Smooth muscle cell (in vitro differentiated cells): ENCODE measurements around the gene DELE1. TPM values are rescaled to one million over a fixed set of nuclear protein-coding genes. Genes with fewer than 3 reads are reported as not detected.

Experiments
- DNase-seq: peaks from one replicate; lab custom pipeline; 2025; ENCODE audit not compliant: unreplicated experiment; lab: John Stamatoyannopoulos, UW
- H2AFZ ChIP-seq: fragments of 200-600 bp; sonication (generic); 2 replicates; pipeline ENCODE4 v1.6.0; 2016; ENCODE audit warnings: antibody characterized with exemption, low read depth, mild to moderate bottlenecking
- H3F3A ChIP-seq: fragments of 200-600 bp; sonication (generic); 2 replicates; pipeline ENCODE4 v1.6.0; 2017; ENCODE audit warnings: antibody characterized with exemption, low read depth
- H3K27ac ChIP-seq: fragments of 200-600 bp; sonication (generic); 2 replicates; pipeline ENCODE4 v1.5.1; 2016; ENCODE audit warnings: low read depth, mild to moderate bottlenecking
- H3K27me3 ChIP-seq: fragments of 200-600 bp; sonication (generic); 2 replicates; pipeline ENCODE4 v1.6.1; 2016; ENCODE audit warnings: low read depth, mild to moderate bottlenecking
- H3K36me3 ChIP-seq: fragments of 200-600 bp; sonication (generic); 2 replicates; pipeline ENCODE4 v1.5.1; 2016; ENCODE audit warnings: low read depth
- H3K4me1 ChIP-seq: fragments of 200-600 bp; sonication (generic); 2 replicates; pipeline ENCODE4 v1.5.1; 2016; ENCODE audit warnings: low read depth
- H3K4me2 ChIP-seq: fragments of 200-600 bp; sonication (generic); 2 replicates; pipeline ENCODE4 v1.6.0; 2016; ENCODE audit warnings: mild to moderate bottlenecking
- H3K4me3 ChIP-seq: fragments of 200-600 bp; sonication (generic); 2 replicates; pipeline ENCODE4 v1.5.1; 2016; ENCODE audit warnings: mild to moderate bottlenecking
- H3K79me2 ChIP-seq: fragments of 200-600 bp; sonication (generic); 2 replicates; pipeline ENCODE4 v1.6.0; 2016; ENCODE audit warnings: low read depth, mild to moderate bottlenecking
- H3K9ac ChIP-seq: fragments of 200-600 bp; sonication (generic); 2 replicates; pipeline ENCODE4 v1.6.0; 2016; ENCODE audit warnings: low read depth
- H3K9me3 ChIP-seq: fragments of 200-600 bp; sonication (generic); replicated peaks from 2 replicates; pipeline ENCODE4 v1.5.1; 2016; ENCODE audit warnings: low read depth
- H4K20me1 ChIP-seq: fragments of 200-600 bp; sonication (generic); 2 replicates; pipeline ENCODE4 v1.6.0; 2016; ENCODE audit warnings: low read depth
- WGBS: methylation state at CpG from one replicate; pipeline ENCODE4 v1.1.7; 2016; ENCODE audit warnings: low lambda C conversion rate; 5-methylcytosine and 5-hydroxymethylcytosine counted together
- polyA plus RNA-seq: library from polyadenylated mRNA; unstranded; fragments of >200 nt; fragmentation: Nextera tagmentation; extraction: Ambion mirVana; gene quantifications from 2 replicates; pipeline ENCODE4 v1.2.1, GENCODE V29; 2016
- total RNA-seq: library from RNA; depleted of rRNA; stranded (reverse); fragments of >200 nt; gene quantifications from 2 replicates; pipeline ENCODE4 v1.2.3, GENCODE V29; 2014
- TF ChIP-seq, protein P1 (sequence below): fragments of 200-600 bp; sonication (generic); IDR thresholded peaks from 2 replicates; pipeline ENCODE4 v1.5.1; 2017; ENCODE audit warnings: borderline replicate concordance, mild to moderate bottlenecking, antibody characterized with exemption; ENCODE audit not compliant: insufficient read depth, poor library complexity, severe bottlenecking

DELE1 gene
- total and polyA plus RNA-seq, 2 experiments from 2014 or later = 20.7 to 32.0 TPM

DNA sequence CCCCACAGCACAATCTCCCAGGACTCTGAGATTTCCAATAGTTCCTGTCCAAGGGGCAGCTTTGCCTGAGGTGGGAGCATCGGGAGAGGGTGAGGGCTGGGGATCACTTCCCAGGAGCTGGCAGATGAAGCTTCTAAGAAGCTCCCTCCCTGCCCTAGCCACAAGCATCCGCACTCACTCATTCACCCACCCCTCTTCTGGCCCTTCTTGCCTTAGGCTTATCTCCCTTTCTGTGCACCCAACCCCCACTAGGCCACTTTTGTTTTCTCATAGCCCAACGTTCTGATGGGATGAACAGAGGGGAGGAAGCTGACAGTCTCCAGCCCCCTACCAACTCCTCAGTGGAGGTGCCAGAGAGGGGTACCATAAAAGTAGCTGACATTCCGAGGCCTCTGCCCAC, 41.8 kb upstream of the DELE1 start:
- Histone ChIP-seq H3K27ac (no peak overlapping the region), H3F3A (no peaks in the 10 kb centered on the region), H3K36me3 (no peaks in the 10 kb centered on the region), H4K20me1 (no peaks in the 10 kb centered on the region), H3K4me2 (no peak overlapping the region), H2AFZ (no peak overlapping the region), H3K4me1 (peaks cover 42% of the 10 kb centered on the region), H3K4me3 (no peak overlapping the region), H3K27me3 (peaks cover 54% of the 10 kb centered on the region), H3K9ac (no peak overlapping the region), H3K9me3 (no peaks in the 10 kb centered on the region), H3K79me2 (no peaks in the 10 kb centered on the region)
- DNase-seq = no peak
- TF ChIP-seq, protein P1, sequence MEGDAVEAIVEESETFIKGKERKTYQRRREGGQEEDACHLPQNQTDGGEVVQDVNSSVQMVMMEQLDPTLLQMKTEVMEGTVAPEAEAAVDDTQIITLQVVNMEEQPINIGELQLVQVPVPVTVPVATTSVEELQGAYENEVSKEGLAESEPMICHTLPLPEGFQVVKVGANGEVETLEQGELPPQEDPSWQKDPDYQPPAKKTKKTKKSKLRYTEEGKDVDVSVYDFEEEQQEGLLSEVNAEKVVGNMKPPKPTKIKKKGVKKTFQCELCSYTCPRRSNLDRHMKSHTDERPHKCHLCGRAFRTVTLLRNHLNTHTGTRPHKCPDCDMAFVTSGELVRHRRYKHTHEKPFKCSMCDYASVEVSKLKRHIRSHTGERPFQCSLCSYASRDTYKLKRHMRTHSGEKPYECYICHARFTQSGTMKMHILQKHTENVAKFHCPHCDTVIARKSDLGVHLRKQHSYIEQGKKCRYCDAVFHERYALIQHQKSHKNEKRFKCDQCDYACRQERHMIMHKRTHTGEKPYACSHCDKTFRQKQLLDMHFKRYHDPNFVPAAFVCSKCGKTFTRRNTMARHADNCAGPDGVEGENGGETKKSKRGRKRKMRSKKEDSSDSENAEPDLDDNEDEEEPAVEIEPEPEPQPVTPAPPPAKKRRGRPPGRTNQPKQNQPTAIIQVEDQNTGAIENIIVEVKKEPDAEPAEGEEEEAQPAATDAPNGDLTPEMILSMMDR = no peak
- 19% methylated on average over 4 of the region's 4 CpGs for WGBS

DNA sequence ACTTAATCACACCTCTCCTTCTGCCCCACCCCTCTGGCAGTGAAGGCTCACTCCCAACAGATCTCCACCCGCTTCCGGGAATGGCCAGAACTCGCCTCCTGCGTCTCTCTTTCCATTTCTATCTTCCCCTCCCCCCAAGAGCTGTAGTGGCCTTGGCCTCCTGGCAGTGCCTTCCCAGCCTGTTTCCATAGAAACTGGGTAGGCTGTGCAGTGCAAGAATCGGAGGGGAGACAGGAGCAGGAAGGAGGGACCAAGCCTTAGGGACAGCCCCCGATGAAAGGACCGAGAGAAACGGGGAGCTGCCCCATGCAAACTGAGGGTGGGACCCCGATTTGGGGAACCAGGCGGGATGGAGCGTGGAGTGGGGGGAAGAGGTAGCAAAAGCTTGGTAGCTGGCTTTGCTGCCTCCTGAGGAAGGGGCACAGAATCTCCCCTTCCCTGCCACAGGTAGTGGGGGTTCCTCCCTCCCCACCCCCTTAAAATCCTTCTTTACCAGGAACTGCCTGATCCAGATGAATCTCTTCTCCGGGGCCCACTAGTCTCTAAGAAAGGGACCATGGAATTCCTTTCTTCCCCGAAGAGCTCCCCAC, 41.0 kb upstream of the DELE1 start:
- H3K4me2 ChIP-seq = no peak overlapping the region
- no peak overlapping the region for H3K9ac ChIP-seq
- no peak for DNase-seq
- TF ChIP-seq, protein P1 = no peak
- no peaks in the 10 kb centered on the region for H3K79me2 ChIP-seq
- H3K4me1 ChIP-seq = peaks cover 41% of the 10 kb centered on the region
- H4K20me1 ChIP-seq = no peaks in the 10 kb centered on the region
- no peak overlapping the region for H2AFZ ChIP-seq
- no peaks in the 10 kb centered on the region for H3F3A ChIP-seq
- H3K27ac ChIP-seq = no peak overlapping the region
- no peaks in the 10 kb centered on the region for H3K9me3 ChIP-seq
- H3K4me3 ChIP-seq = no peak overlapping the region
- no peaks in the 10 kb centered on the region for H3K36me3 ChIP-seq
- 12% methylated on average over 13 of the region's 13 CpGs for WGBS
- H3K27me3 ChIP-seq = peaks cover 46% of the 10 kb centered on the region

DNA sequence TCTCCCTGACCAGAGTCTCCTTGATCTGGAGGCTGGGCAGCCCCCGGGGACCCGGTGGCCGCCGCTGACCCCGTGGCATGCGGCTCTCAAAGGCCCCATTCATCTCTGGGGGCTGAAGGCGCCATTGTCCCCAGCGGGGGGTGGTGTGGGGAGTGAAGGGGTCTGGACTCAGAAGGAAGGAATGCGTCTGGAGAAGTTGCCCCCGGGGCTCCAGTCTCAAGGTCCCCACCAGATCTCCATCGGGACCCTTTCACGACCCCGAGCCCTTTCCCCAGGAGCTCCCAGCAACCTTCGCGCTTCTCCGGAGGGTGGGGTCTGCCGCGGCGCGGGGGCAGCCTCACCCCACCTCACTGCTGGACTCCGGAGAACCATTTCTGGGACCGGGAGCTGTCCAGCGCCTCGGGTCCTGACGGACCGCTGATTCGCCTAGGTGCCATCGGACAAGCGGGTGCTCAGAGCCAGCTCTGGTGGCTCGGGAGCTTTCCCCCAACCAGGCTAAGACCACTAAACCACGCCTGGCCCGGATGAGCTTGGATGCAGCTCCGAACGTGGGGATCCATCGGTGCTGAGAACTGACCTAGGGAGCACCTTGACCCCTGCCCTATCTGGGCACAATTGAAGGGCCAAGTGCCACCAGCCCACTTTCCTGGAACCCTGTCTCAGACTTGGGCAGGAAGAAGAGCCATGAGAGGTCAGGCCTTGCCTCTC, 40.3 kb upstream of the DELE1 start:
- Histone ChIP-seq H3F3A (no peaks in the 10 kb centered on the region), H3K79me2 (no peaks in the 10 kb centered on the region), H3K9me3 (no peaks in the 10 kb centered on the region), H2AFZ (no peak overlapping the region), H3K36me3 (no peaks in the 10 kb centered on the region), H3K27me3 (peaks cover 43% of the 10 kb centered on the region), H3K9ac (no peak overlapping the region), H3K4me1 (peaks cover 39% of the 10 kb centered on the region), H4K20me1 (no peaks in the 10 kb centered on the region), H3K4me3 (no peak overlapping the region), H3K4me2 (peak overlapping the region; percentile 69), H3K27ac (no peak overlapping the region)
- 3% methylated on average over 32 of the region's 35 CpGs for whole genome bisulfite sequencing
- TF ChIP-seq, protein P1 = no peak
- DNase-seq = no peak
